Mammary epithelial cell (primary cell): ENCODE results near the gene CACUL1.

ENCODE experiments used
- EZH2 ChIP-seq: IDR thresholded peaks from 2 replicates; pipeline ENCODE4 v1.6.1; 2012; ENCODE audit warnings: low read length, inconsistent platforms, borderline replicate concordance
- TF ChIP-seq, protein P1 (sequence below), 2 donors: IDR thresholded peaks in 1 of 2; conservative IDR thresholded peaks in 1 of 2; 2 replicates each; pipeline ENCODE4 v1.5.1; 2011 to 2012; ENCODE audit warnings: inconsistent platforms in 2 of 2, low read length in 2 of 2, mild to moderate bottlenecking in 2 of 2, control low read depth in 1 of 2, low read depth in 1 of 2; ENCODE audit not compliant: insufficient read depth in 1 of 2; ENCODE audit errors: extremely low read depth in 1 of 2

DNA sequence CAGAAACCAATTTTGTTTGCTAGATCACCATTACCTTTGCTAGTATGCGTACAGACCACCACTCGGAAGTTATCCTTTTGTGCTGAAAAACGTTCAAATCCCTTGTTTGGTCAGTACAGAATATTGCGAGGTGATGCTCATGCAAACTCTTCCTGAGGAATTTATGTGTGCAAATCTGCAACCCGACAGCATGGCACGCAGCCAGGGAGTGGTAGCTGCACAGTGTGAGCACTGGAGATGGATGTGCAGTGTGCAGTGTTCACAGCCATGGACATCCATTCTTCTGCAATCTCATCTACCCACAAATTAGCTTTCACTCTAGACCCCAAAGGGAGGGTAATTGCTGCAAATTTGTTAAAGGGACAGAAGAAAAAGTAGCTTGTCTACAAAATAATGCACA is 72.2 kb downstream of the CACUL1 start:
- TF ChIP-seq, protein P1, sequence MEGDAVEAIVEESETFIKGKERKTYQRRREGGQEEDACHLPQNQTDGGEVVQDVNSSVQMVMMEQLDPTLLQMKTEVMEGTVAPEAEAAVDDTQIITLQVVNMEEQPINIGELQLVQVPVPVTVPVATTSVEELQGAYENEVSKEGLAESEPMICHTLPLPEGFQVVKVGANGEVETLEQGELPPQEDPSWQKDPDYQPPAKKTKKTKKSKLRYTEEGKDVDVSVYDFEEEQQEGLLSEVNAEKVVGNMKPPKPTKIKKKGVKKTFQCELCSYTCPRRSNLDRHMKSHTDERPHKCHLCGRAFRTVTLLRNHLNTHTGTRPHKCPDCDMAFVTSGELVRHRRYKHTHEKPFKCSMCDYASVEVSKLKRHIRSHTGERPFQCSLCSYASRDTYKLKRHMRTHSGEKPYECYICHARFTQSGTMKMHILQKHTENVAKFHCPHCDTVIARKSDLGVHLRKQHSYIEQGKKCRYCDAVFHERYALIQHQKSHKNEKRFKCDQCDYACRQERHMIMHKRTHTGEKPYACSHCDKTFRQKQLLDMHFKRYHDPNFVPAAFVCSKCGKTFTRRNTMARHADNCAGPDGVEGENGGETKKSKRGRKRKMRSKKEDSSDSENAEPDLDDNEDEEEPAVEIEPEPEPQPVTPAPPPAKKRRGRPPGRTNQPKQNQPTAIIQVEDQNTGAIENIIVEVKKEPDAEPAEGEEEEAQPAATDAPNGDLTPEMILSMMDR (conservative IDR thresholded peaks at IDR 0.05 in 1 of 2, IDR thresholded peaks at IDR 0.05 in 1 of 2; ENCODE audit: extremely low read depth in 1 of 2, insufficient read depth in 1 of 2, low read depth in 1 of 2, low read length in 2 of 2), result no peak
- TF ChIP-seq EZH2, result no peak
